Measurements from ENCODE around the gene FUS.

DNA sequence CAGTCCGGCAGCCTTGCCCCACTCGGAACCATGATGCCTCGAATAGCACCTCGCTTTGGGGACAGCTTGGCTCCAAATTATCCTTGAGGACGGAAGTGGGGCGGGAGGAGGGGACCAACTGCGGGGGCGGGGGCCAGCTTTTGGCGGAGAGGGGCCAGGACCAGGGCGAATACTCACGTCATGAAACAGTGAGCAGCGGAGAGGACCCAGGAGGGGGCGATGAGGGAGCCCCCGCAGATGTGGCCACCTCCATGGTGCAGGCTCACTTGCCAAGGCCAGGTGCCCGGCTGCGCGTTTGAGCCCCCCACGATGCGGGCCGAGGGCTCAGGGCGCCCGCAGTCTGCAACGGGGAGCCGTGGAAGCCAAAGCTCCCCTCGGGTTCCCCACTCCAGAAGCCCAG is 31.0 kb upstream of the FUS start:
- TF ChIP-seq, protein P1, sequence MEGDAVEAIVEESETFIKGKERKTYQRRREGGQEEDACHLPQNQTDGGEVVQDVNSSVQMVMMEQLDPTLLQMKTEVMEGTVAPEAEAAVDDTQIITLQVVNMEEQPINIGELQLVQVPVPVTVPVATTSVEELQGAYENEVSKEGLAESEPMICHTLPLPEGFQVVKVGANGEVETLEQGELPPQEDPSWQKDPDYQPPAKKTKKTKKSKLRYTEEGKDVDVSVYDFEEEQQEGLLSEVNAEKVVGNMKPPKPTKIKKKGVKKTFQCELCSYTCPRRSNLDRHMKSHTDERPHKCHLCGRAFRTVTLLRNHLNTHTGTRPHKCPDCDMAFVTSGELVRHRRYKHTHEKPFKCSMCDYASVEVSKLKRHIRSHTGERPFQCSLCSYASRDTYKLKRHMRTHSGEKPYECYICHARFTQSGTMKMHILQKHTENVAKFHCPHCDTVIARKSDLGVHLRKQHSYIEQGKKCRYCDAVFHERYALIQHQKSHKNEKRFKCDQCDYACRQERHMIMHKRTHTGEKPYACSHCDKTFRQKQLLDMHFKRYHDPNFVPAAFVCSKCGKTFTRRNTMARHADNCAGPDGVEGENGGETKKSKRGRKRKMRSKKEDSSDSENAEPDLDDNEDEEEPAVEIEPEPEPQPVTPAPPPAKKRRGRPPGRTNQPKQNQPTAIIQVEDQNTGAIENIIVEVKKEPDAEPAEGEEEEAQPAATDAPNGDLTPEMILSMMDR (IDR thresholded peaks at IDR 0.05), result no peak
- no peak for TF ChIP-seq POLR2AphosphoS5 (IDR thresholded peaks at IDR 0.05)
- no peak for TF ChIP-seq POLR2A (IDR thresholded peaks at IDR 0.05)
- TF ChIP-seq EP300 (IDR thresholded peaks at IDR 0.05), result no peak

Data from gastroesophageal sphincter (tissue), 3 donors.